GM18870 (cell line): ENCODE data around the gene FRMD4B.

ENCODE experiments used
- ATAC-seq: cut with Tn5 transposase; IDR thresholded peaks from one replicate; pipeline ENCODE4 v1.9.1; 2021; ENCODE audit warnings: moderate library complexity; ENCODE audit not compliant: unreplicated experiment

FRMD4B gene

GRCh38 chr3:69406163-69406562 lies 20.3 kb upstream of the FRMD4B start:
- ATAC-seq, result no peak

- no peak for ATAC-seq
Observed at GRCh38 chr3:69405067-69405466, 19.2 kb upstream of the FRMD4B start.

- no peak for ATAC-seq
Observed at GRCh38 chr3:69403454-69403853, 17.6 kb upstream of the FRMD4B start.

GRCh38 chr3:69400683-69401082 lies 14.8 kb upstream of the FRMD4B start:
- ATAC-seq, result no peak

- no peak for ATAC-seq
Observed at GRCh38 chr3:69392850-69393249, 7.0 kb upstream of the FRMD4B start.

- no peak for ATAC-seq
Observed at GRCh38 chr3:69392415-69392814, 6.5 kb upstream of the FRMD4B start.

GRCh38 chr3:69391554-69391953 lies 5.7 kb upstream of the FRMD4B start:
- ATAC-seq, result no peak

- ATAC-seq, result no peak
Observed at GRCh38 chr3:69390771-69391170, 4.9 kb upstream of the FRMD4B start.

GRCh38 chr3:69389520-69390248 lies 3.8 kb upstream of the FRMD4B start:
- ATAC-seq, result no peak

GRCh38 chr3:69388241-69388640 lies 2.4 kb upstream of the FRMD4B start:
- no peak for ATAC-seq

GRCh38 chr3:69386556-69387385 lies 883 bp upstream of the FRMD4B start:
- no peak for ATAC-seq

GRCh38 chr3:69385123-69385722 lies 665 bp downstream of the FRMD4B start:
- ATAC-seq, result no peak

- no peak for ATAC-seq
Observed at GRCh38 chr3:69384326-69384725, 1.6 kb downstream of the FRMD4B start.

GRCh38 chr3:69379661-69380060 lies 6.2 kb downstream of the FRMD4B start:
- no peak for ATAC-seq

GRCh38 chr3:69378112-69378802 lies 7.6 kb downstream of the FRMD4B start:
- no peak for ATAC-seq

- ATAC-seq, result no peak
Observed at GRCh38 chr3:69377262-69377661, 8.6 kb downstream of the FRMD4B start.

- ATAC-seq, result no peak
Observed at GRCh38 chr3:69376731-69377130, 9.2 kb downstream of the FRMD4B start.

- ATAC-seq, result no peak
Observed at GRCh38 chr3:69371816-69372215, 14.1 kb downstream of the FRMD4B start.

GRCh38 chr3:69370901-69371301 lies 15.0 kb downstream of the FRMD4B start:
- no peak for ATAC-seq

- ATAC-seq, result no peak
Observed at GRCh38 chr3:69370156-69370883, 15.6 kb downstream of the FRMD4B start.
